Loucy (cell line): ENCODE measurements around the gene ACAN.

Experiments used
- H2AFZ ChIP-seq: fragments of 200-600 bp; sonication (generic); 2 replicates; pipeline ENCODE4 v1.6.0; 2016; ENCODE audit warnings: antibody characterized with exemption, mild to moderate bottlenecking, low read length, moderate library complexity
- H3F3A ChIP-seq: fragments of 200-600 bp; 2 replicates; pipeline ENCODE4 v1.6.0; 2016; ENCODE audit warnings: antibody characterized with exemption, low read depth, mild to moderate bottlenecking
- H3K27me3 ChIP-seq: fragments of 200-600 bp; sonication (generic); 2 replicates; pipeline ENCODE4 v1.6.1; 2014; ENCODE audit warnings: low read length, mild to moderate bottlenecking; ENCODE audit not compliant: insufficient read depth, poor library complexity, severe bottlenecking
- H3K36me3 ChIP-seq: fragments of 200-600 bp; sonication (generic); 2 replicates; pipeline ENCODE4 v1.6.1; 2016; ENCODE audit warnings: low read length; ENCODE audit not compliant: insufficient read depth
- H3K4me1 ChIP-seq: fragments of 200-600 bp; sonication (generic); 2 replicates; pipeline ENCODE4 v1.5.1; 2014; ENCODE audit warnings: low read length, mild to moderate bottlenecking; ENCODE audit not compliant: insufficient read depth, poor library complexity, severe bottlenecking
- H3K4me2 ChIP-seq: fragments of 200-600 bp; sonication (generic); 2 replicates; pipeline ENCODE4 v1.6.0; 2014; ENCODE audit warnings: antibody characterized with exemption, low read length, low read depth, mild to moderate bottlenecking; ENCODE audit not compliant: poor library complexity, severe bottlenecking
- H3K4me3 ChIP-seq: fragments of 200-600 bp; sonication (generic); 2 replicates; pipeline ENCODE4 v1.5.1; 2014; ENCODE audit warnings: low read length, mild to moderate bottlenecking, mixed read lengths; ENCODE audit not compliant: poor library complexity, severe bottlenecking
- H3K79me2 ChIP-seq: fragments of 200-600 bp; sonication (generic); 2 replicates; pipeline ENCODE4 v1.6.1; 2014; ENCODE audit warnings: low read length; ENCODE audit not compliant: insufficient read depth
- H3K9ac ChIP-seq: fragments of 200-600 bp; sonication (generic); 2 replicates; pipeline ENCODE4 v1.6.0; 2014; ENCODE audit warnings: mild to moderate bottlenecking, low read depth, low read length, moderate library complexity; ENCODE audit not compliant: poor library complexity, severe bottlenecking
- H3K9me2 ChIP-seq: fragments of 200-600 bp; sonication (generic); replicated peaks from 2 replicates; pipeline ENCODE4 v1.6.1; 2016; ENCODE audit warnings: low read depth, low read length, mixed read lengths
- H3K9me3 ChIP-seq: fragments of 200-600 bp; sonication (generic); 2 replicates; pipeline ENCODE4 v1.6.1; 2014; ENCODE audit warnings: mild to moderate bottlenecking, antibody characterized with exemption, low read length, low read depth; ENCODE audit not compliant: insufficient read depth
- H4K20me1 ChIP-seq: fragments of 200-600 bp; sonication (generic); 2 replicates; pipeline ENCODE4 v1.6.0; 2014; ENCODE audit warnings: antibody characterized with exemption, low read length, mild to moderate bottlenecking; ENCODE audit not compliant: insufficient read depth, poor library complexity, severe bottlenecking
- CTCF ChIP-seq: fragments of 200-600 bp; sonication (generic); conservative IDR thresholded peaks from 2 replicates; pipeline ENCODE4 v1.5.1; 2014; ENCODE audit warnings: mild to moderate bottlenecking, antibody characterized with exemption, low read length
- EZH2phosphoT487 ChIP-seq: fragments of 200-600 bp; IDR thresholded peaks from 2 replicates; pipeline ENCODE4 v1.6.1; 2018; ENCODE audit warnings: antibody characterized with exemption, mild to moderate bottlenecking, moderate library complexity, borderline replicate concordance

Gene ACAN

GRCh38 chr15:88814393-88814792 lies 11.2 kb downstream of the ACAN start:
- TF ChIP-seq CTCF (no peak), EZH2phosphoT487 (no peak)
- H3K4me1 ChIP-seq = no peaks in the 10 kb centered on the region
- H3K4me2 ChIP-seq = no peak overlapping the region
- no peaks in the 10 kb centered on the region for H3F3A ChIP-seq
- H3K27me3 ChIP-seq = no peaks in the 10 kb centered on the region
- no peaks in the 10 kb centered on the region for H3K9me3 ChIP-seq
- H3K9ac ChIP-seq = no peak overlapping the region
- H4K20me1 ChIP-seq = no peaks in the 10 kb centered on the region
- no peaks in the 10 kb centered on the region for H3K79me2 ChIP-seq
- H3K4me3 ChIP-seq = no peak overlapping the region
- H3K9me2 ChIP-seq = no peaks in the 10 kb centered on the region
- H2AFZ ChIP-seq = no peak overlapping the region
- H3K36me3 ChIP-seq = no peaks in the 10 kb centered on the region

GRCh38 chr15:88818920-88819319 lies 15.7 kb downstream of the ACAN start:
- Histone ChIP-seq H4K20me1 (no peaks in the 10 kb centered on the region), H3K9ac (no peak overlapping the region), H3K36me3 (no peaks in the 10 kb centered on the region), H3K9me3 (no peaks in the 10 kb centered on the region), H3K27me3 (no peaks in the 10 kb centered on the region), H3K4me3 (no peak overlapping the region), H3K4me1 (no peaks in the 10 kb centered on the region), H3K79me2 (no peaks in the 10 kb centered on the region), H2AFZ (no peak overlapping the region), H3K4me2 (no peak overlapping the region), H3K9me2 (no peaks in the 10 kb centered on the region), H3F3A (no peaks in the 10 kb centered on the region)
- TF ChIP-seq EZH2phosphoT487 (no peak), CTCF (no peak)

- Histone ChIP-seq H3K36me3 (no peaks in the 10 kb centered on the region), H3K4me1 (no peaks in the 10 kb centered on the region), H3K4me3 (no peak overlapping the region), H3K9me2 (no peaks in the 10 kb centered on the region), H3F3A (no peaks in the 10 kb centered on the region), H3K27me3 (no peaks in the 10 kb centered on the region), H3K79me2 (no peaks in the 10 kb centered on the region), H2AFZ (no peak overlapping the region), H3K4me2 (no peak overlapping the region), H3K9me3 (no peaks in the 10 kb centered on the region), H3K9ac (no peak overlapping the region), H4K20me1 (no peaks in the 10 kb centered on the region)
- TF ChIP-seq CTCF (no peak), EZH2phosphoT487 (no peak)
These were observed 18.8 kb downstream of the ACAN start for GRCh38 chr15:88821993-88822392.
